HL-60/S4 (cell line): ENCODE measurements around the gene HYCC1.
"Not testable (repeated sequence)": the region's sequence is repeated elsewhere in the genome, so short reads cannot be mapped to it uniquely, and the experiment has no call there.

Experiments
- in situ Hi-C: fragments of 300-500 bp; cut with MboI; formaldehyde crosslinking; loops from 2 replicates; pipeline ENCODE4 v1.14.3; 2022; ENCODE audit warnings: low sequenced_read_pairs

Gene HYCC1

DNA sequence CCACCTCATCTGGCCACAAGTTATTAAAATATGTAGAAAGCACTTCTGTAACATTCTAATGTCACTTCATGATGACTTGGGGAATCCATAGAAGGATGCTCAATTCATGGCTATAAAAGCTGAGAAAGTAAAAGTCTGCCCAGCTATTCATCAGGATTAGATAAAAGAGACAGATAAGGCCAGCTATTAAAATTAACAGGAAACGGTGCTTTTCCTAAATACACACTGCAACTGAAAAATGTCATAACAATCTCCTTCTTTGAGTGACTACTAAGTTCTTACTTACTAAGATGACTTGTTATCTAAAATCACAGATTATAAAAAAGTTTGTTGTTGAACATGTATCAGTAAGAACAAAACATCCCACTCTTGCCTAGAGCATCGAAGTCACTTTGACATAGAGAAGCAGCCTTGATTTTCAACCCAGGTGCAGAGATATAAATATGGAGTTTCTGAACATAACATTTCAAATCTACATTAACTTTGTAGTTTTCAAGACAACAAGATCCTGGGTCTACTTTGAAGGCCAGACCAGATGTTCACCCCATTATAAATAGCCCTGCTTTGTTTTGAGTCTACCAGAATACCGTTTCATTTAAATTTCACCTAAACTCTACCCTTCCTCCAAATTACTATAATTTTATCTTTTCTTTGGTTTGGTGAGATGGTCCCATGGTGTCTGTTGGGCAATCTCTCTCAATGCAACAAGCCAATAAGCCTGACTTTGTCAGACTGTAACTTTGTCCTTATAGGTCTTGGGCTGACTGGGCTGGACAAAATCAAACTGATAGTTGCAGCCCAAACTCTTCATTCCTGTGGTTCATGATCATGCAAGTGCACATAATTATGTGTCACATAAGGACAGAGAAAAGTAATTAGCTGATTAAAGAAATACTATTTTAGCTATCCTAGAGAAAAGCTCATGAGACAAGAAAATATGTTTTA, 24.0 kb downstream of the HYCC1 start:
- in situ Hi-C loops: no loop called here

DNA sequence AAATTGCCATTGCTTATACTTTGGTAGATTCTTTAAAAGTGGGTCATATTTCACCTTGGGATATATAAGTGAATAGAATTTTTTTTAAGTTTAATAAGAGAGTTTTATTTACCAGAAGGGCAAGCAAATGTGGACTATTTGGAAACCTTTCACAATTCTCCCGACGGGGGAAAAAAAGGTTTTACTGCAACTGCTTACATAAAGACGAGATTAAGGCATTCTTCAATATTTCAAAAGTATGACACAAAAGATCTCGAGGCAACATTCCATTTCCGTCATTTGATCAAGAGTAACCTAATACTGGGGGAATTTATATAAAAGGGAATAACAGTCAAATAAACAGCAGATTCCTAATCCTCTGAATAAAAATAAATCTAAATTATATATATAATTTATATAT, 28.5 kb downstream of the HYCC1 start:
- in situ Hi-C loops: no loop called here

DNA sequence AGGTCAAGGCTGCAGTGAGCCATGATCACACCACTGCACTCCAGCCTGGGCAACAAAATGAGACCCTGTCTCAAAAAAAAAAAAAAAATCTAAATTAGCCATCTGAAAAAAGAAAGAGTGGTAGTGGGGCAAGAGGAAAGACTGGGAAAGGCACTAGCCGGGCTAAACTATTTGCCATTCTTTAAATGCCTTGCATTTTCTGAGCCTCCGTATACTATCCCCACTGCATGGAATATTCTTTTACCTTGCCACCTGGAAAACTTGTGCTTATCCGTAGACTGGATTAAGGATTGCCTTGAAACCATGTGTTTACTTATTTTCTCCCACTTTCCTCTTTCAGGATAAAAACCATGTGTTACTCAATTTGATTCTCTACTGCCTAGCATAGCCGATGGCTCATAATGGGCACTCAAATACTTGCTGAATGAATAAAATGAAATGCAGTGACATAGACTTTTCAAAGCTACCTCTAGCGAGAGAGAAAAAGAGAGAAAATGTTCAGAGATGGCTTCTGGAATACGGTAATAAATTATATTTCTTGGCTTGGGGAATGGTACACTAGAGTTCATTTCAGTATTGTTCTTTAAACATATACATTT, 30.6 kb downstream of the HYCC1 start:
- in situ Hi-C loops: no loop called here

DNA sequence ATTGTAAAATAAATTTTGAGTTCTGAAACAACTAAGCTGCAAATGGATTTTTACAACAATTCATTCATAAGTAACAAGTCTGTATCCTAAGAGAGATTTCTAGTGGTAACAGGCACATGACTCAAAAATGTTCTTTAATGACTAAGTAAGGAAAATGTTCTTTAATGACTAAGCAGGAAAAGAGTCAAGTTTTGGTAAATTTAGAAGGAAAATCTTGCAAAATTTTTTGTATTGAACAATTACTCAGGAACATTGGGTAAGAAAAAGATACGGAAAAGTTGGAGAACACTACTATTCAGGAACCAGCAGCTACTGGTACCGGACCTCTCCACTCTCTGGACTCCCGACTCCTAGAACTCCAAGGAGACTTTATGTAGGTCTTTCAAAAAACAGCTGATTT, 33.5 kb downstream of the HYCC1 start:
- in situ Hi-C loops: no loop called here

DNA sequence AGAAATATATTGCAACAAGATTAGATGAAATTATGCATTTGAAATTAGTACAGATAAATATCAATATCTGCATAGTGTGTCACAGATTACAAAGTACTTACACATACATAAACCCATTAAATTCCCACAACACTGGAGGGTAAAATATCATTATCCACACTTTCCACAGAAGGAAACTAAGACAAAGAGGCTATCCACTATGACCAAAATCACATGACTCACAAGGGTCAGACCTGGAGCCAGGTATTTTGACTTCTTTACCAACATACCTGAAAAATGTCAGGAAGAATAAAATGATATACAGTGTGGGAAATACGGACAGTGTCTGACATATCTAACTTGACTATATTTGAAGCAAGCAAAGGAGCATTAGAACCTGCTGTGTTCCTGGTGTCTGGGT, 34.1 kb downstream of the HYCC1 start:
- in situ Hi-C loops: no loop called here

DNA sequence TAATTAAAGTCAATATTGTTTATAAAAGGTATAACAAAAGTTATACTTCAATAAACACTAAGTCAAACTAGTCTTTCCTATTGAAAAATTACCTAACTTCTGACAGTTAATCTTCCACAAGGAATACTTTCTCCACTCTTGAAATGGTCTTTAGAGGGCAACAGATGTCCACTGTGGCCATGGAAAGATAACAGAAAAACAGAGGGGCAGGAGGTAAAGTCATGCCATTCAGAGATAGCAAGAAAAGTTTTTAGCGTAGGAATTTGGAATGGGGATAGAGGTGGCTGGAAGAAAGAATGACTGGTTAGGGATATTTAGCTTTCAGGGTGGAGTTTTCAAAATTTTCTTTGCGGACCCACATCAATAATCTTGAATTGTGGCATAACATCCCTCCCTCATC, 34.7 kb downstream of the HYCC1 start:
- in situ Hi-C loops: no loop called here

DNA sequence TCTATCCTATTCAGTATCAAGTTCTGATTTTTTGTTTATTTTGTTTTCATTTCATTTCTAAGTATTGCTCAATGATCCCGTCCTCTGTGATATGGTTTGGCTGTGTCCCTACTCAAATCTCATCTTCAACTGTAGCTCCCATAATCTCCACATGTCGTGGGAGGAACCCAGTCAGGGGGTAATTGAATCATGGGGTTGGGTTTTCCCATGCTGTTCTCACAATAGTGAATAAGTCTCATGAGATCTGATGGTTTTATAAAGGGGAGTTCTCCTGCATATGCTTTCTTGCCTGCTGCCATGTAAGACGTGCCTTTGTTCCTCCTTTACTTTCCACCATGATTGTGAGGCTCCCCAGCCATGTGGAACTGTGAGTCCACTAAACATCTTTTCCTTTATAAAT, 39.3 kb downstream of the HYCC1 start:
- in situ Hi-C loops: not testable (repeated sequence)

DNA sequence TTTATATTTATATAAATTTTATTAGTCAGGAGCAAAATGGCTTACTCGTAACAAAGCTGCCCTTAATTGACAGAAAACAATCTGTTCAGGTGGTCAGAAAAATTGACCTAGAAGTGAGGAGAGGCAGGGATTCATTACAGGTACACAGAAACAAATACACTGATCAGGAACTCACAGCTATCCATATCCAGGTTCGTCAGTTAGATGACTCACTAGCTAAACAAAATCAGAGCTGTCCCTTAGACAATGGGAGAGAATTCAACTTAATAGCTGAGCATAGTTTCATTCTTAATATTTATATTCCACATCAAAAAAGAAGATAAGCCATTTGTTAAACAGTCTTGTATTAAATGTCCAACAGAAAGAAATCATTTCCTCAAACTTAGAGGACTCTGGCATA, 41.7 kb downstream of the HYCC1 start:
- in situ Hi-C loops: no loop called here

DNA sequence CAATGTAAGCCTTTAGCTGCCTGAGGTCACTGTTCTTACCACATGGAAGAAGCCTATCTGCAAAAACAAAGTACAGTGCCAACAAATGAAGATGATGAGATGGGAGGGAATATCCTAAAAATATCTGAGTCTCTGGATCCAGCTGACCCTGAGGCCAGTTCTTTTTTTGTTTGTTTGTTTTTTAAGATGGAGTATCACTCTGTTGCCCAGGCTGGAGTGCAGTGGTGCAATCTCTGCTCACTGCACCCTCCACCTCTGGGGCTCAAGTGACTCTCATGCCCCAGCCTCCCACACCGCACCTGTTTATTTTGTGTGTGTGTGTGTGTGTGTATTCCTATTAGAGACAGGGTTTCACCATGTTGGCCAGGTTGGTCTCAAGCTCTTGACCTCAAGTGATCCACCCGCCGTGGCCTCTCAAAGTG, 44.9 kb downstream of the HYCC1 start:
- in situ Hi-C loops: no loop called here
